Measurements from ENCODE around the gene CNPY4. TPM values are rescaled to one million over a fixed set of nuclear protein-coding genes. Genes with fewer than 3 reads are reported as not detected.

The CNPY4 gene
- total RNA-seq, 2 donors from 2014 or later: 6.1 to 6.2 TPM

GRCh38 chr7:100118388-100119071 lies 904 bp upstream of the CNPY4 start:
- no peaks in the 10 kb centered on the region for H3K9me3 ChIP-seq
- no peaks in the 10 kb centered on the region for H3K27me3 ChIP-seq
- DNase-seq (ENCODE audit: low spot score): no peak
- H3K4me3 ChIP-seq: peak overlapping the region; percentile 75
- no peak for TF ChIP-seq CTCF (IDR thresholded peaks at IDR 0.05)
- H3K4me1 ChIP-seq: peaks cover 0 to 19% of the 10 kb centered on the region in 2 donors
- peak overlapping the region; percentile 88 for H3K27ac ChIP-seq
- H3K36me3 ChIP-seq: no peaks in the 10 kb centered on the region

- H3K4me1 ChIP-seq: peaks cover 0 to 24% of the 10 kb centered on the region in 2 donors
- H3K27ac ChIP-seq: peak overlapping the region; percentile 88
- no peak for TF ChIP-seq CTCF (IDR thresholded peaks at IDR 0.05)
- H3K36me3 ChIP-seq: no peaks in the 10 kb centered on the region
- peak; percentile 80 for DNase-seq (ENCODE audit: low spot score)
- no peaks in the 10 kb centered on the region for H3K9me3 ChIP-seq
- H3K4me3 ChIP-seq: peak overlapping the region; percentile 75
- H3K27me3 ChIP-seq: no peaks in the 10 kb centered on the region
Observed at GRCh38 chr7:100119970-100120732, 717 bp downstream of the CNPY4 start.

GRCh38 chr7:100120733-100121036 lies 1.3 kb downstream of the CNPY4 start:
- no peak overlapping the region for H3K27ac ChIP-seq
- TF ChIP-seq CTCF (IDR thresholded peaks at IDR 0.05): no peak
- H3K36me3 ChIP-seq: no peaks in the 10 kb centered on the region
- H3K4me1 ChIP-seq: peaks cover 0 to 29% of the 10 kb centered on the region in 2 donors
- H3K4me3 ChIP-seq: peak overlapping the region in 1 of 2 donors; percentile 75
- no peaks in the 10 kb centered on the region for H3K27me3 ChIP-seq
- H3K9me3 ChIP-seq: no peaks in the 10 kb centered on the region
- DNase-seq (ENCODE audit: low spot score): no peak

DNA sequence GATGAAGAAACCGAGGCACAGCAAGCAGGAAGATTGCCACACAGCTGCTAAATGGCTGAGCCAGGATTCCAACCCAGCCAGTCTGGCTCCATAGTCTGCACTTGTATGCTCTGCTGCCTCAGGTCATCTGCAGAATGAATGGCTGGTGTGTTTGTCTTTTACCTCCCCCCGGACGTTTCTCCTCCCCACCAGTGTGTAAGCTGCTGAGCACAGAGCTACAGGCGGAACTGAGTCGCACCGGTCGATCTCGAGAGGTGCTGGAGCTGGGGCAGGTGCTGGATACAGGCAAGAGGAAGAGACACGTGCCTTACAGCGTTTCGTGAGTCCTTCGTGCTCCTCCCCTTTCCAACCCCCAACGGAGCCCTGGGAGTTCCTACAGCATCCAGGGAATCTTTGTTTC lies 2.6 kb downstream of the CNPY4 start:
- H3K9me3 ChIP-seq: no peaks in the 10 kb centered on the region
- no peak overlapping the region for H3K4me3 ChIP-seq
- no peak for DNase-seq (ENCODE audit: low spot score)
- TF ChIP-seq CTCF (IDR thresholded peaks at IDR 0.05): no peak
- no peaks in the 10 kb centered on the region for H3K27me3 ChIP-seq
- no peaks in the 10 kb centered on the region for H3K36me3 ChIP-seq
- H3K4me1 ChIP-seq: peaks cover 0 to 37% of the 10 kb centered on the region in 2 donors
- H3K27ac ChIP-seq: no peak overlapping the region

GRCh38 chr7:100122568-100122967 lies 3.1 kb downstream of the CNPY4 start:
- H3K4me1 ChIP-seq: peaks cover 0 to 37% of the 10 kb centered on the region in 2 donors
- no peaks in the 10 kb centered on the region for H3K36me3 ChIP-seq
- H3K27me3 ChIP-seq: no peaks in the 10 kb centered on the region
- no peak for TF ChIP-seq CTCF (IDR thresholded peaks at IDR 0.05)
- no peaks in the 10 kb centered on the region for H3K9me3 ChIP-seq
- H3K4me3 ChIP-seq: no peak overlapping the region
- no peak for DNase-seq (ENCODE audit: low spot score)
- H3K27ac ChIP-seq: no peak overlapping the region
